A673 (cell line): ENCODE data around the gene ACSS1. TPM values are rescaled to one million over a fixed set of nuclear protein-coding genes. Genes with fewer than 3 reads are reported as not detected.

ENCODE experiments used
- BruUV-seq: library from RNA; stranded (reverse); fragments of 400-500 nt; replicated peaks from 2 replicates; lab custom pipeline; 2021; lab: Mats Ljungman, UMichigan
- CTCF ChIA-PET: fragments of 300-600 bp; sonication (Branson Sonifier 250); formaldehyde crosslinking; loops from one replicate; lab custom pipeline; 2022; ENCODE audit warnings: antibody characterized with exemption; lab: Charles Lee
- POLR2A ChIA-PET: fragments of 300-600 bp; sonication (Branson Sonifier 250); formaldehyde crosslinking; loops from one replicate; lab custom pipeline; 2022; ENCODE audit warnings: antibody characterized with exemption; ENCODE audit not compliant: low non-redundant PET; lab: Charles Lee
- DNase-seq: peaks from one replicate; pipeline ENCODE4 v3.0.0-alpha.2; 2015; ENCODE audit warnings: low spot score
- H3K27ac ChIP-seq: fragments of 200-600 bp; sonication (generic); 2 replicates; pipeline ENCODE4 v1.5.1; 2016; ENCODE audit warnings: mixed run types, low read depth, mild to moderate bottlenecking, mixed read lengths, antibody characterized with exemption, low read length; ENCODE audit not compliant: poor library complexity, severe bottlenecking
- H3K27me3 ChIP-seq: fragments of 200-600 bp; sonication (generic); replicated peaks from 2 replicates; pipeline ENCODE4 v1.6.1; 2017; ENCODE audit warnings: mixed run types, low read depth, mild to moderate bottlenecking, mixed read lengths, antibody characterized with exemption, low read length; ENCODE audit not compliant: insufficient read depth, poor library complexity
- H3K36me3 ChIP-seq: fragments of 200-600 bp; sonication (generic); 2 replicates; pipeline ENCODE4 v1.6.1; 2016; ENCODE audit warnings: mixed run types, mild to moderate bottlenecking, mixed read lengths, antibody characterized with exemption, low read length; ENCODE audit not compliant: insufficient read depth, poor library complexity, severe bottlenecking
- H3K4me1 ChIP-seq: fragments of 200-600 bp; sonication (generic); 2 replicates; pipeline ENCODE4 v1.6.1; 2017; ENCODE audit warnings: mixed run types, mild to moderate bottlenecking, mixed read lengths, antibody characterized with exemption, low read length; ENCODE audit not compliant: insufficient read depth, poor library complexity, severe bottlenecking
- H3K4me3 ChIP-seq: fragments of 200-600 bp; sonication (generic); 2 replicates; pipeline ENCODE4 v1.5.1; 2016; ENCODE audit warnings: low read depth, mixed run types, mild to moderate bottlenecking, mixed read lengths, low read length; ENCODE audit not compliant: poor library complexity, severe bottlenecking
- H3K9me3 ChIP-seq: fragments of 200-600 bp; sonication (generic); 2 replicates; pipeline ENCODE4 v1.6.1; 2016; ENCODE audit warnings: mixed run types, low read depth, mild to moderate bottlenecking, mixed read lengths, antibody characterized with exemption, low read length; ENCODE audit not compliant: poor library complexity, severe bottlenecking
- CTCF ChIP-seq: fragments of 300-800, 200-600 bp; sonication (generic); conservative IDR thresholded peaks from 2 replicates; pipeline ENCODE4 v1.5.1; 2017; ENCODE audit warnings: low read depth, mild to moderate bottlenecking, antibody characterized with exemption, low read length, moderate library complexity, mixed read lengths
- EZH2 ChIP-seq: fragments of 200-600 bp; sonication (generic); IDR thresholded peaks from 2 replicates; pipeline ENCODE4 v1.6.1; 2017; ENCODE audit warnings: borderline replicate concordance, low read depth, mild to moderate bottlenecking, mixed read lengths, antibody characterized with exemption, low read length; ENCODE audit not compliant: poor library complexity, severe bottlenecking
- intact Hi-C: fragments of 100-400 bp; cut with micrococcal nuclease; formaldehyde crosslinking; loops from one replicate; pipeline ENCODE4 v1.10.0; 2022; ENCODE audit not compliant: unreplicated experiment
- total RNA-seq: library from RNA; stranded (reverse); gene quantifications from 2 replicates; pipeline ENCODE4 v1.2.3, GENCODE V29; 2021

The ACSS1 gene
- total RNA-seq, 1 experiment from 2014 or later = 3.9 TPM

GRCh38 chr20:25013478-25014380 lies 44.2 kb downstream of the ACSS1 start:
- DNase-seq = no peak
- H3K4me3 ChIP-seq = no peak overlapping the region
- intact Hi-C loops = no loop called here
- H3K36me3 ChIP-seq = no peaks in the 10 kb centered on the region
- H3K9me3 ChIP-seq = no peaks in the 10 kb centered on the region
- ChIA-PET CTCF (no interaction called here), POLR2A (interaction anchor here (0.6 kb wide), 1 partner anchor 23 kb away, joined by 3 read pairs; no protein-coding TSS in a partner anchor)
- no peak for TF ChIP-seq CTCF
- TF ChIP-seq EZH2 = no peak
- no peaks in the 10 kb centered on the region for H3K27me3 ChIP-seq
- H3K4me1 ChIP-seq = no peaks in the 10 kb centered on the region
- no peak overlapping the region for H3K27ac ChIP-seq
- BruUV-seq = no TSS peak

- ChIA-PET CTCF (no interaction called here), POLR2A (no interaction called here)
- no peak for DNase-seq
- no peak overlapping the region for H3K4me3 ChIP-seq
- BruUV-seq = no TSS peak
- H3K4me1 ChIP-seq = no peaks in the 10 kb centered on the region
- no peak overlapping the region for H3K27ac ChIP-seq
- no peaks in the 10 kb centered on the region for H3K9me3 ChIP-seq
- H3K36me3 ChIP-seq = no peaks in the 10 kb centered on the region
- H3K27me3 ChIP-seq = no peaks in the 10 kb centered on the region
- TF ChIP-seq EZH2 = no peak
- TF ChIP-seq CTCF = no peak
- intact Hi-C loops = no loop called here
These were observed 45.2 kb downstream of the ACSS1 start for GRCh38 chr20:25012616-25013189.

GRCh38 chr20:25011831-25012241 lies 46.1 kb downstream of the ACSS1 start:
- no peak overlapping the region for H3K27ac ChIP-seq
- POLR2A ChIA-PET = no interaction called here
- no peak overlapping the region for H3K4me3 ChIP-seq
- no peaks in the 10 kb centered on the region for H3K9me3 ChIP-seq
- CTCF ChIA-PET = no interaction called here
- DNase-seq = no peak
- no peaks in the 10 kb centered on the region for H3K36me3 ChIP-seq
- TF ChIP-seq EZH2 = no peak
- H3K4me1 ChIP-seq = no peaks in the 10 kb centered on the region
- H3K27me3 ChIP-seq = no peaks in the 10 kb centered on the region
- intact Hi-C loops = no loop called here
- no TSS peak for BruUV-seq
